ENCODE measurements around the gene TIA1. TPM values are rescaled to one million over a fixed set of nuclear protein-coding genes. Genes with fewer than 3 reads are reported as not detected.

The TIA1 gene
- total RNA-seq, 1 experiment from 2014 or later, result 76.2 TPM

GRCh38 chr2:70161069-70161534 is 87.3 kb downstream of the TIA1 start:
- DNase-seq (ENCODE audit: low read depth), result no peak

- DNase-seq (ENCODE audit: low read depth), result no peak
Observed at GRCh38 chr2:70160545-70160944, 87.9 kb downstream of the TIA1 start.

Other genes starting within 250 kb of the TIA1 start
- 39.0 and 49.7 TPM in 2 replicates for gene PCBP1, start 161.2 kb downstream of the TIA1 start, total RNA-seq (2014; rRNA removed)
- gene C2orf42, start 57.6 kb downstream of the TIA1 start, total RNA-seq (2014; rRNA removed), result 13.5 and 18.8 TPM in 2 replicates
- gene PCYOX1, start 9.5 kb upstream of the TIA1 start, total RNA-seq (2014; rRNA removed), result 37.5 and 43.9 TPM in 2 replicates
- 177 and 220 TPM in 2 replicates for gene SNRPG, start 45.1 kb upstream of the TIA1 start, total RNA-seq (2014; rRNA removed)
- 49.0 and 50.8 TPM in 2 replicates for gene FAM136A, start 53.4 kb upstream of the TIA1 start, total RNA-seq (2014; rRNA removed)